DMS53 treated with DMSO at 0.1 percent for 48 hours (cell line): ENCODE measurements around the gene HDLBP.
"Not testable (repeated sequence)": the region's sequence is repeated elsewhere in the genome, so short reads cannot be mapped to it uniquely, and the experiment has no call there.

Source experiments
- DNase-seq: peaks from one replicate; lab custom pipeline; 2025; ENCODE audit not compliant: unreplicated experiment; lab: John Stamatoyannopoulos, UW

HDLBP gene

DNA sequence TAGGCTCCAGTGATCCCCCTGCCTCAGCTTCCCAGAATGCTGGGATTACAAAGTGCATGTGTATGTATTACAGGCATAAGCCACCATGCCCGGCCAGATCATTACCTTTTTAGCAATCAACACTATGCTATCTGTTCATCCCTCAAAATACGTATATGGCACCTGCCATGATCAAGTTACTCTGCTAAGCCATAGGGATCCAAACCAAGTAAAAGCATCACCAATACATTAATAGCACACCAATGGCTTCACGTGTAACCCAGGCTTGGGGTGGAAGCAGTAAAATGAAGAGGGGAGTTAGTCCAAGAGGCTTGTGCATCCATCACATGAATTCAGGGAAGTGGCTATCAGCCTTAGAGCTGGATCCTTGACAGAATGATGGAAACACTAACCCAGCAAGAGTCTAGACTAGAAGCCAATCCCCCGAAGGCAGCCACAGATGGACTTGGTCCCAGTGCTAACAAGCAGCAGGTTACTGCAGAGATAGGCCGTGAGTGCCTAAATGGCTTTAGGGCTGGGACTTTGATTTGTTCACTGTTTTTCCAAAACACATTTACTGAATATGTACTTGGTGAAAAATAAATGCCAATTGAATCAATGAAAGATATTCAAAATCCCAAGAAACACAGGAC is 11.3 kb downstream of the HDLBP start:
- DNase-seq, result no peak

DNA sequence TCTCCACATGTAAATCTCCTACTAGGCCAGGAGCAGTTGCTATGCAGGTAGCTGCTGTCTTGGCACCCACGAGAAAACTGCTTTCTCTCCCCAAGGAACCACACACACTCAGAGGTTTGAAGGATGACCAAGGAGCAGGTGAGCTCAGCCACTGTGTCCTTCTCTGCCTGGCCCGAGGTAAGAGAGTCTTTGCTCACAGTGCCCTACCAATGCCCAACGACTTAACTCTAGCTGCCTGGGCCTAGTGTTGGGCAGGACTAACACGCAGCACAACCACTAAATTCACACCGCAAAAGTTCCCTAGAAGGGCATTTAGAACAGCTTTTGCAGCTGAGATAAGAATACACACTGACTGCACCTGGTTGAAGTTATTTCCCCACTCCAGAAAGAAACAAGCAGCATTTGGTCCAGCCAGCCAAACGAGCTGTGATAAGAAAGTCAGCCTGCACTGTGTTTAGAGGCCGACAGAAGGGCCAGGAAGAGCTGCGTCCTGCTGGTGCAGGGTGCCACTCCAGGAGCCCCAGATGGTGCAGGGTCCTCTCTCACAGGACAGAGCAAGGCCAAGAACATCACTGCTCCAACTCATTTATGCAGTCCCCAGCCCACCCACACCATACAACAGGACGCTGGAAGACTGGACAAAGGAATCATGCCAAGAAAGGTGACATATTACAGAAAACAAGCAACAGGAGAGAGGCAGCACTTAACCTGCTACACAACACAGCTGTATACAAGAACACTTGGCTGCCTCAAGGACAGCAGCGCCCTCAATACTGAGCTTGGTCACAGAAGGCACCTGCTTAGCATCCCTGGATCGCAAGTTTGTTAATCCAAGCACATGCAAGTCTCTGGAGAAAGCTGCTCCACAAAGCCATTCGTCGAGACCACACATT is 12.5 kb downstream of the HDLBP start:
- DNase-seq, result no peak

DNA sequence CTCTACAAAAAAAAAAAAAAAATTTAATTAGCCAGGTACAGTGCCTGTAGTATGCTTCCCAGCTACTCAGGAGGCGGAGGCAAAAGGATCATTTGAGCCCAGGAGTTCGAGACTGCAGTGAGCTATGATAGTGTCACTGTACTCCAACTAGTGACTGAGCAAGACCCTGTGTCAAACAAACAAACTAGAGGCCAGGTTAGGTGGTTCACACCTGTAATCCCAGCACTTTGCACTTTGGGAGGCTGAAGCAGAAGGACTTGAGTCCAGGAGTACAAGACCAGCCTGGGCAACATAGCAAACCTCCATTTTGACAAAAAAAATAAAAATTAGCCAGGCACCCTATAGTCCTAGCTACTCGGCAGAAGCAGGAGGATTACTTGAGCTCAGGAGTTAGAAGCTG is 13.4 kb downstream of the HDLBP start:
- no peak for DNase-seq

DNA sequence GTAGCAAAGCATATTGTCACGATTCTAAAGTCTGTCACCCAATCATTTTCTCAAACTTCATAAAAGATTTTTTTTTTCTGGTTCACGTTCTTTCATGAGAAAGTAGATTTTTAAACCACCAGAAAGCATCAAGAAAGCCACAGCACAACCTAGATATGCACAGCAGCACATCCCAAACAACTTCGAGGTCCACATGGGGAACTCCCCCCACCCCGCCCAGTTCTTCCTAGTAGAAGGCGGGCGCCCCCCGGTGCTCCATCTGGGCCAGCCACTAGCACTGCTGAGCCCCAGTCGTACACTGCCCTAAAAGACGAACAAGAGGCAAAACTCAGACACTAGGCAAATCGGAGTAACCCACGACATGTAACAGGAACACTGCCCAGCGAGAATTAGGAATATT is 15.5 kb downstream of the HDLBP start:
- DNase-seq, result no peak

DNA sequence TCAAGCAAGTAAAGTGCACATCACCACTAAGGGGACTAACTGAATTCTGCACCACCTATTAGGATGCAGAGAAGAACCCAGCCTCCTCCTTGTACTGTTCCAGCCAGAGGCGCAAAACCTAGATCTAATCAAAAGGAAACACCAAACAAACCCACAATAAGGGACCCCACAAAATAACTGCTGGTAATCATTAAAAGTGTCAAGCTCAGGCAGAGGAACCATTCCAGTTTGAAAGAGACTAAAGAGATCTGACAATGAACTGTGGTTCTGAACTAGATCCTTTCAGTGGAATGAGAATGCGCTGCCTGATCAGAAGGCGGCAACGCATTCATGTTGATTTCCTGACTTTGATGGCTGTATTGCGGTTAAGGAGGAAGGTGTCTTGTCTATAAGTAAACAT is 16.8 kb downstream of the HDLBP start:
- no peak for DNase-seq

DNA sequence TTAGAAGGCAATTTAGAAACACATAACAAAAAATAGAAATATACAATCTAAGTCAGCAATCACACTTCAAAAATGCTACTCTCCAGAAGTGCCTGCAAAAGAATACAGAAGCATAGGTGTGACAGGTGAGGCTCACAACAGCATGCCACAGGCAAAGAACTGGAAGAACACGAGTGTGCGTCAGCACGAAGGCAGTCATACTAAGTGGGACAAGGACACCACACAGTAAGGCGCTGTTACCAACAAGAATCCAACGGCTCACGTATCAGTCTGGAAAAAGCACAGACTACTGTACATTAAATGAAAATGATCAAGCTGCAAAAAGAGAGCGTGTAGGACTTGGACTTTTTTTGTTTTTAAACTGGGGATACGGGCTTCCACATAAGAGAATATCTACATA is 18.7 kb downstream of the HDLBP start:
- DNase-seq, result no peak

DNA sequence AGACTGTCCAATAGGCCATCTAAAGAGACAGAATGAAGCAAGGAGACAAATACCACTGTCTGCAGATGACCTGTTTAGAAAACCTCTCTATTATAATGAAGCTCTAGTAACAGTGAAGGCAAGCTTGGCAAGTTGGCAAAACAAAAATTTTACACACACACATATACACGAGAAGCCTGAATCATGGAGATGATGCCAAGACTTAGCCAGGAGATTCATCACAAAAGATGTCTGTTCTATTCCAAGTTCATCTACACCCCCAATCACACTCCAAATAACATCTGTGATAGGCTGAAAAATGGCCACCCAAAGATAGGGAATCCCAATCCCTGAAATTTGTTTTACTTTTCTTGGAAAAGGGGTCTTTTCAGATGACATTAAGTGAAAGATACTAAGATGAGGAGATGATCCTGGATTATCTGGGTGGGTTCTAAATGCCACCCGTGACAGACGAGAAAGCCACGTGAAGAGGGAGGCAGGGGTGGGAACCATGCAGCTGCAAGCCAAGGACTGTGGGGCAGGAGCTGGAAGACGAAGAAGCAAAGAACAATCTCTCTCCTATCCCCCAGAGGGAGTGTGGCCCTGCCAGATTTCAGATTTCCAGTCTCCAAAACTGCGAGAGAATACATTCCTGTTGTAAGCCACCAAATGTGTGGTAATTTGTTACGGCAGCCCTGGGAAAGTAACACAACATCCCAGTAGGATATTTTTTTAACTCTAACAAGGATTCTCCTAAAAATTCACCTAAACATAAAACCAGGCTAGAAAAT is 20.0 kb downstream of the HDLBP start:
- DNase-seq, result no peak

DNA sequence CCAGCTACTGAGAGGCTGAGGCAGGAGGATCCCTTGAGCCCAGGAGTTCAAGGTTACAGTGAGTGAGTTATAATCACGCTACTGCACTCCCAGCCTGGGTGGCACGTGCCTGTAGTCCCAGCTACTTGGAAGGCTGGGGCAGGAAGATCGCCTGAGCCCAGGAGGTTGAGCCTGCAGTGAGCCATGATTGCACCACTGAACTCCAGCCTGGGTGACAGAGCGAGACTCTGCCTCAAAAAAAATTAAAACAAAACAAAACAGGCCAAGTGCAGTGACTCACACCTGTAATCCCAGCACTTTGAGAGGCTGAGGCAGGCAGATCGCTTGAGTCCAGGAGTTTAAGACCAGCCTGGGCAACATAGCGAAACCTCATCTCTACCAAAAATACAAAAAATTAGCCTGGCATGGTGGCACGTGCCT is 22.1 kb downstream of the HDLBP start:
- not testable (repeated sequence) for DNase-seq

DNA sequence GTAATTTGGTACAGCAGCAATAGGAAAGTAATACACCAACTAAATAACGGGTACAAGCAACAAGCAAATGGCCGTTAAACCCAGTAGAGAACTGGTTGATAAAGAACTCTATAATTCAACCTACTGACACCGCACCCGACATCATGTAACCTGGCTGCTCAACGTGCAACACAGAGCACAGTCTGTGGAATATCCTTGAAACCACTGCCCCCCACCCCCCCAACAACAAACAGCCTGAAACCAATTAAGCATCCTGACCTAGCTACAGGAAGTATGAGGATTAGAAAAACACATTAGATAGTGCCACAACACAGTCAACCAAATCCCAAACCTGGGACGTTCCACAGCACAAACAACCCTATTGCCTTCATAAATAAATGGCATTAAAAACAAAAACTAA is 23.5 kb downstream of the HDLBP start:
- no peak for DNase-seq

DNA sequence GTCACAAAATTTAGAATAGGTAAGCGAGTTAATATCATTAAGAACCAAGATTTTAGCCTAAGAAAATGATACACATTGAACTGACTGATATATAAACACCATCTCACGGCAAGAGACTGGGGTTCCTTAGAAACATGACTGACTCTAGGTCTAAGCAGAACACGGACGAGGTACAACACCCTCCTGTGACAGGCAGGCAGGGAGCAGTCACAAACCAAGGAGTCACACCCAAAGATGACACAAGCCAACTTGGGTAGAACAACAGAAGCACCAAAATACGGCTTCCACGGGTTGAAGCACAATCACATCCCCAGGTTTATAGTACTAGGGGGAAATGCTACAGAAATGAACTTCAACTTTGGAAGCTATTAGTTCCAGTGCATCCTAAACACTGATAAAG is 24.3 kb downstream of the HDLBP start:
- no peak for DNase-seq

DNA sequence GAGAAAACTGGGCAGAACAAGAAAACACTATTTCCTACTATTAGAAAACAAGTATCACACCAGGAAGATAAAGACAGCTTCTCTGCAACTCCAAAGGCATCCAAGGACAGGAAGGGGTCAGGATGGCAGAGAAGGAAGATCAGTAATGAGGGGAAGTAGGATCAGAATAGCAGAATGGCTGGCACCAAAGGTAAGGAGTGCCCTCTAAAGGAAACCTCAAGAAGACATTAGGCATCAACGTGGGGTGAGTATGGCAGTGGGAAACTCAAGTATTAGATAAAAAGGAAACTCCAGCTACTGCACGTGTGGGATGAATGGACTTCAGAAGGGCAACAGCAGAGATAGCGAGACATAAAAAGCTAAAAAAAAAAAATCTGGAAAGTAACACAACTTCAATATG is 25.9 kb downstream of the HDLBP start:
- no peak for DNase-seq

DNA sequence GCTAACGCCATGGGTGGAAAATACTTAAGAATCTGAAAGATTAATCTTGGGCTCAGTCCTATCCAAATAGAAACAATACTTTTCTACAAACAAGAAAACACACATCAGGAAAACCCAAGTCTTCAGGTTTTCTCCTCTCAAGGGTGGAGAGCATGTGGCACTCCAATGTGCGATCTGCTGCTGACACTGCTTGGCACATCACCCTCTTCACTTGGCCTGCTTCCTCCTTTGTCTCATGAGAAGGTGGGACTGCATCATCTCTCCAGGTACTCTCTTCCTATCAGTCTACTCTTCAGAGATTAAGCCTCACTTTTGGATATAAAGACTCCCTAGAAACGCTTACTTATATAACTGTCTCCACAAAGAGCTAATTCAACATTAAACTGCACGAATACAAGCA is 26.4 kb downstream of the HDLBP start:
- no peak for DNase-seq

DNA sequence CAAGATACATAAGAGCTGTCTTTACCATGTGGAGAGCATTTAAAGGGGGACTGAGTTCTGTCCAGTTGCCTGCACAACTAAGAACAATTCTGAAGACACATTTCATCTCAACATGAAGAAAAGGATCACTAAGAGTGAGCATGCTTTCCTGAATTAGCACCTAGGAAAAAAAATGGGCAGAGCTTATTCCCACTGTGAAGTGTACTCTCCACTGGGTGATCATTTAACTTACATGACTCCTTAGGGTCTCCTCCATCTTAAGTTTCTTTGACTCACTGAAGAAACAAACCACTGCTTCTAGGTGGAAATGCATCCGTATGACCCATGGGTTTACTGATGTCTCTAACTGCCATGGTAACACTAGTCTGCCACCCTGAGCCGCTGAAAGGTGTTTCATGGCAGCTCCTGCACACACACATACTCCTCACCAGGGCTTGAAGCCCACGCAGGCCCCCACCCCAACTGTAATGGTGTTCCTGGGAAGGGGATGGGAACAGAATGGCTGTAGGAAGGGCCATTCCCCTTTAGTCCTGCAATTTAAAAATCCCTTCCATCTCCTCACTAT is 27.1 kb downstream of the HDLBP start:
- DNase-seq, result no peak

DNA sequence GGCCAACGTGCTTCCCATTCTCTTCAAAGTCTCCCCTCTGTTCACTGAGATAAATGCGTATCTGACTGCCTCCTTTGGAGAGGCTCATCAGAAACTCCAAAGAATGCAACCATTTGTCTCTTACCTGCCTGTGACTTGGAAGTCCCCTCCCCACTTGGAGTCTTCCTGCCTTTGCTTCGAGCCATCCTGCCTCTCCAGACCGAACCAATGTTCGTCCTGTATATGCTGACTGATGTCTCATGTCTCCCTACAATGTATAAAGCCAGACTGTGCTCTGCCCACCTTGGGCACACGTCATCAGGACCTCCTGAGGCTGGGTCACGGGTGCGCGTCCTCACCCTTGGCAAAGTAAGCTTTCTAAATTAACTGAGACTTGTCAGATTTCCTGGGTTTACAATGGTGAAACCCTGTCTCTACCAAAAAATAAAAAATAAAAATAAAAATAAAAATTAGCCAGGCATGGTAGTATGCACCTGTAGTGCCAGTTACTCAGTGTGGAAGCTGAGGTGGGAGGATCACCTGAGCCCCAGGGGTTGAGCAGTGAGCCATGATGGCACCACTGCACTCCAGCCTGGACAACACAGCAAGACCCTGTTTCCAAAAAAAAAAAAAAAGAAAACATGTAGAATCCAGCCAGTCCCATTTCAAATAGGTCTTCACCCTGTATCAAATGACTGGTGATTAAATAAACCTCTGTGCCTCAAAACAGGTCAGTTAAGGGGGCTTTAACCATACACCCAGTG is 29.0 kb downstream of the HDLBP start:
- no peak for DNase-seq

DNA sequence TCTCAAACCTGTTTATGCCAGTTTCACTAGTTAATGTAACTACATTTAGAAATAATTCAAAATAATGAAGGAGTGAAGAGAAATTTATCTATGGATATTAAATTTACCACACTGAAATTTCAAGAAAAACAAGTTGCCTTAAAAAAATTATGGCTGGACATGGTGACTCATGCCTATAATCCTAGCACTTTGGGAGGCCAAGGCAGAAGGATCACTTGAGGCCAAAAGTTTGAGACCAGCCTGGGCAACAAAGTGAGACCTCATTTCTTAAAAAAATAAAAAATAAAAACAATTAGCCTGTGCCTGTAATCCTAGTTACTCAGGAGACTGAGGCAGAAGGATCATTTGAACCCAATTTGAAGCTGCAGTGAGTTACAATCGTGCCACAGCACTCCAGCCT is 29.9 kb downstream of the HDLBP start:
- DNase-seq, result no peak

DNA sequence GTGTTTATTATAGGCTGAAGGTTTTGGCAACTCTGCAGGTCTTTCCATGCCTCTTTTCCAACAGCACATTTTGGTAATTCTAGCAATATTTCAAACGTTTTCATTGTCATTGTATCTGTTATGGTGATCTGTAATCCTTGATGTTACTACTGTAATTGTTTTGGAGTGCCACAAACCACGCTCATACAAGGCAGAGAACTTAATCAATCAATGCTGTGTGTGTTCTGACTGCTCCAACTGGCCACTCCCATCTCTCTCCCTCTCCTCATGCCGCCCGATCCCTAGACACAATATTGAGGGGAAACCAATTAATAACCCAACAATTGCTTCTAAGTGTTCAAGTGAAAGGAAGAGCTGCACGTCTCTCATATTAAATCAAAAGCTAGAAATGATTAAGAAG is 32.9 kb downstream of the HDLBP start:
- no peak for DNase-seq

DNA sequence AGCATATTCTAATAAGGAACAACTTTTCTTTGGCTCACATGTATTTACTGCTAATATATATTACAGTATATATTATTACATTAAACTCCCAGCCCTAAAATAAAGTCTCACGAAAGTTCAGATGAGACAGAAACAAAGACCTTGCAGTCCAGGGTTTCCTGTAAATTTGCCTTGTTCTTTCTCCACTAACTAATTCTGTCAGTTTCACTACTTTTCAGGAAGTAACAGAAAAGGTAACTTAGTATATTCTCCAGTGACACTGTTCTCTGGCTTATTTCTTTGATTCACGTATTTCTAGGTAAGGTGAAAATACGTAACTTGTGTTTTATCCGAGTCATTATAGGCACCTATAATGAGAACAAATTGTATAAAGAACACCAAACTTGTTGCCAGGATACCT is 35.2 kb downstream of the HDLBP start:
- DNase-seq, result no peak

DNA sequence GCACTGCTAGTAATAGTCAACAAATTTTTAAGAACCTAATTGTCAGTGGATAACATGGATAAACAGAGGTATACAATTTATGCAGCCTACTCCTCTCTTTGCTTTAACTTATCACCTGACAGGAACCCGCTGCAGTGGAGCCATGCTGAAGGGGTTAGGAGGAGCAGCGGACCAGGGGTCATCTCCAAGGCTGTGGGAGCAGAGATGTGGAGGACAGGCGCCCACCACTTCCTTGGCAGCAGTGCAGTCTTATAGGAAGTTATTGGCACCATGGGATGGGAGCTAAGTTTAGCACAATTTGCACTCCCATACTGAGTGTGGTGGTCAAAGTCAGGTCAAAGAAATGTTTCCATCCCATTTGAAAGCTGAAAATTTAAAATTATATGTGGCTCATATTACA is 35.6 kb downstream of the HDLBP start:
- DNase-seq, result no peak

DNA sequence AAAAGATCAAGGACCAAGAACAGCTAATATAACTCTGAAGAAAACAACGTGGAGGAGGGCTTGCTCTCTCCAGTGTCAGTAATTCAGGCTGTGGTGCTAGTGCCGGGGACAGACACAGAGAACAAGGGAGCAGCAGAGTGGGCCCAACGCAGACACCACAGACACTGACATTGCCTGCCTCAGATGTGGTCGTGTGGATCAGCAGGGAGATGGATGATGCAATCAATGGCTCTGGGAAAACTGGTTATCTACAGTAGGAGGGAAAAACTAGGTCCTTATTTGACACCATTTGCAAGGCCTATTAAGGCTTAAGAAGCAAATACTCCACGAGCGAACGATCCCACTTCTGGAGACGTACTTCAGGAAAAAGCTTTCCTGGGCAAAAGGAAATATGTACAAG is 36.1 kb downstream of the HDLBP start:
- DNase-seq, result no peak

DNA sequence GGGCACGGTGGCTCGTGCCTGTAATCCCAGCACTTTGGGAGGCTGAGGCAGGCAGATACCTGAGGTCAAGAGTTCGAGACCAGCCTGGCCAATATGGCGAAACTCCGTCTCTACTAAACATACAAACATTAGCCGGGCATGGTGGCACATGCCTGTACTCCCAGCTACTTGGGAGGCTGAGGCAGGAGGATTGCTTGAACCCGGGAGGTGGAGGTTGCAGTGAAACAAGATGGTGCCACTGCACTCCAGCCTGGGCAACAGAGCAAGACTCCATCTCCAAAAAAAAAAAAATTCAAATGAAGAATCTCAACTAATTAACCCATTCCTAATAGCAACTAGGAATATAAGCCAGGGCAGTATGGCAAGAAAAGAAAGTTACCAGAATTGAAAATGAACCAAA is 37.2 kb downstream of the HDLBP start:
- DNase-seq, result not testable (repeated sequence)

DNA sequence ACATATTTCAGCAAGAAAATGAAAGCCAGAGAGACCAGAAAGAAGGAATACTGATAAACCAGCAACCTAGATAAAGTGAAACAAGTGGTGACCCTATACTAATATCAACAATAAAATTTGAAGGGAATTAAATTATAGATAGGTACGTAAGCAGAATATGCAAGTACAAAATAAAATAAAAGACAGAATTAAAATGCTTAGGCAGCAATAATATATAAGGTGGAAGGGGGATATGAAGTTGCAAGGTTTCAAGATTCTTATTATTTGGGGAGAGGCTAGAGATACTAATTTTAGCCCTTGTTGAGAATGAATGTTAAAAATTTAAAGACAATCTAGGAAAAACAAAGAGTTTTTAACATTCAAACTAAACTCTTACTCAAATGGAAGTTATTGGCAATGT is 39.6 kb downstream of the HDLBP start:
- no peak for DNase-seq
